GM21717 (cell line): ENCODE measurements around the gene RBBP7.
"Not testable (repeated sequence)": the region's sequence is repeated elsewhere in the genome, so short reads cannot be mapped to it uniquely, and the experiment has no call there.

Experiments used
- ATAC-seq: cut with Tn5 transposase; IDR thresholded peaks from one replicate; pipeline ENCODE4 v1.9.1; 2021; ENCODE audit warnings: mild to moderate bottlenecking, moderate library complexity; ENCODE audit not compliant: unreplicated experiment

Gene RBBP7

DNA sequence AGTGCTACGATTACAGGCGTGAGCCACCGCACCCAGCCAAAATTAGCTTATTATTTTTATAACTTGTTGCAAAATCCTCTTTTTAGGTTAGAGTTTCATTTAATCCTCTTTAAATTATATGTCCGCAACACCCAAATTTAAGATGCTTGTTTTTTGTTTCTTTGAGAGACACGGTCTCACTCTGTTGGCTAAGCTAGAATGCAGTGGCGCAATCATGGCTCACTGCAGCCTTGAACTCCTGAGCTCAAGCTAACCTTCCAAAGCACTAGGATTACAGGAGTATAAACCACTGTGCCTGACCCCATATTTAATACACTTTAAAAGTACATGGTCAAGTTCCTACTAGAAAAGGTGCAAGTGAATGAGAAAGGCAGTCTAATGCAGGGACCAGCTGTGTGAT, 2.2 kb downstream of the RBBP7 start:
- ATAC-seq = no peak

DNA sequence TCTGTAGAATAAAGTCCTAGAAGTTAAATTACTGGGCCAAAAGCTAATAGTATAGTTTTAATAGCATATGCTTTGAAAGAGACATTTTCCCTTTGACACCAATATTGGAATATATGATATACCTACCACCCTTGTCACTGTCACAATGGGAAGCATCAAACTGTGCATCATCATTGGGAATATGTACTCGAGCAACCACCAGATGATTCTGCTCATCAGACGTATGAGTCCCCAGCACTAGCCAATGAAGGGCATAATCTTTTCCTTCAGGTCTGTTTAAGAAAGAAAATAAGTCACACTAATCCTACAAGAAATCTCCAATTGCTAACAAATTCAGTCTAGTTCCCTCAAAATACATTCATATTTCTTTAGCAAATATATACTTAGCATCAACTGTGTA, 7.3 kb downstream of the RBBP7 start:
- no peak for ATAC-seq

DNA sequence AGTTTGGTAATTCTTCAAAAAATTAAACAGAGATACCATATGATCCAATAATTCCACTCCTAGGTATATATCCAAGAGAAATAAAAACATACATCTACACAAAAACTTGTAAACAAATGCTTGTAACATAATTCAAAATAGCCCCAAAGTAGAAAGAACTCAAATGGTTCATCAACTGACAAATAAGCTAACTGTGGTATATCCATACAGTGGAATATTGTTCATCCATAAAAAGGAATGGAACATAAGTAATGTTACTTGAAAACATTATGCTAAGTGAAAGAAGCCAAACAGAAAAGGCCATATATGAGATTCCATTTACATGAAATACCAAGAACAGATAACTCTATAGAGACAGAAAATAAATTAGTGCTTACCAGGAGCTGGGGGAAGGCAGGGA, 13.4 kb downstream of the RBBP7 start:
- no peak for ATAC-seq

DNA sequence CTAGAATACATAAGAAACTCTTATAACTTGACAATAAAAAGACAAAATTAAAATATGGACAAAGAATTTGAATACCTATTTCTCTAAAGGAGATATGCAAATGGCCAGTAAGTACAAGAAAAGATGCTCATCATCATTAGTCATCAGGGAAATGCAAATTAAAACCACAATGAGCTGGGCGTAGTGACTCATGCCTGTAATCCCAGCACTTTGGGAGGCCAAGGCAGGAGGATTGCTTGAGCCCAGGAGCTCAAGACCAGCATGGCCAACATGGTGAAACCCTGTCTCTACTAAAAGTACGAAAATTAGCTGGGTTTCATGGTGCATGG, 14.1 kb downstream of the RBBP7 start:
- not testable (repeated sequence) for ATAC-seq

DNA sequence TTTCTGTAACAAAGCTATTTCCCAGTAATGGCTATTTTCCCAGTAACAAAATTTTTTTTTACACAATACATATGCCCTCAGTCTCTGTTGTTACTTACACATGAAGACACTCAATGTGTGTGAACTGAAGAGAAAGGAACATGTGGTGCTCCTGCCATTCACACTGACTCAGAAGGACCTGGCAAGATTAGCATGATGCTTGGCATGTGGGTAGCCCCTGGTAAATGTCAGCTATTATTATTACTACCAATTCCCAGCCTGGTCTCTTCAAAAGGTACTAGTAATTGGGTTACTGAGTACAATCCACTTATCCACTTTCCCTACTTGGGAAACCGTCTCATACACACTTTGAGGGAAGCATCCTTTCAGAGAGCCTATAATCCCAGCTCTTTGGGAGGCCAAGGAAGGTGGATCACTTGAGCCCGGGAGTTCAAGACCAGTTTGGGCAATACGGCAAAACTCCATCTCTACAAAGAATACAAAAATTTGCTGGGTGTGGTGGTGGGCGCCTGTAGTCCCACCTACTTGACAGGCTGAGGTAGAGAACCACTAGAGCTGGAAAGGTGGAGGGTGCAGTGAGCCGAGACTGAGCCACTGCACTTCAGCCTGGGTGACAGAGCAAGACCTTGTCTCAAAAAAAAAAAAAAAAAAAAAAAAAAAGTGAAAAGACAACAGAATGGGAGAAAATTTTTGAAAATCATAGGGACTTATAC, 14.6 kb downstream of the RBBP7 start:
- ATAC-seq = no peak

DNA sequence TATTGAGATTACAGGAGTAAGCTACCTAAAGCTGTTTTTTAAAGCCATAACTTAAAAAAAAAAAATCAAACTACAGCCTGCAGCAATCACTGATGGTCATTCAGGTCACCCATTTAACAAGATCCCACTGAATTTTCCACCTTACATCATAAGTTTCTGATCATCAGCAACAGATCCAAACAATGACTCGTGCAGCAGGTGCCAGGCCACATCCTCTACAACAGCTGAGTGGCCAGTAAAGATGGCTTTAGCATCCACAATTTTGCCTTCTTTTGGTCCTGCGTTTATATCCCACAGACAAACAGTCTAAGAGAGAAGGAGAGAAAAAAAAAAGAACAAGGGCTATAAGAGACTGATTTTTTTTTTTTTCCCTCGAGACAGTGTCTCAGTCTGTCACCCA, 16.6 kb downstream of the RBBP7 start:
- ATAC-seq = no peak

DNA sequence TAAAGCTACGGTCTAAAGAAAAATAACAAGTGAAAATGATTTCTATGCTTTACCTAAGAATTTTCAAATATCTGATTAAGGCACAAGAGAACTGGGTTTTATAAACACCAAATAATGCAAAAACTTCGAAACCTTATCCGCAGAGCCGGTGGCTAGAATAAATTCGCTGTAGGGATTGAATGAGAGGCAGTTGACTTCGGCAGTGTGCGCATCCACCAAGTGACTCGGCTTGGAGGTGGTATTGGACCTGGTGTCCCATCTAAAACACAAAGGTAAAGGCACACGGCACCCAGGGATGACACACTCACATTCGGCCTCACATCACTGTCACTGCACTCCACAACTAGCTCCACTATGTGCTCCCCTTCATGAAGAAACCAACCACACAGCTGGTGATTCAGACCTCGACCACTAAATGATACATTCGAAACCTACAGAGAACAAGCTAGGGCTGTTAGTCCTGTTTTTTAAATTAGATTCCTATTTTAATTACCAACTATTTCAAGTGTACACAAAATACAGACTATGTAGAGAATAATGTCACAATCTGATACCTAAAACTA, 17.5 kb downstream of the RBBP7 start:
- no peak for ATAC-seq

DNA sequence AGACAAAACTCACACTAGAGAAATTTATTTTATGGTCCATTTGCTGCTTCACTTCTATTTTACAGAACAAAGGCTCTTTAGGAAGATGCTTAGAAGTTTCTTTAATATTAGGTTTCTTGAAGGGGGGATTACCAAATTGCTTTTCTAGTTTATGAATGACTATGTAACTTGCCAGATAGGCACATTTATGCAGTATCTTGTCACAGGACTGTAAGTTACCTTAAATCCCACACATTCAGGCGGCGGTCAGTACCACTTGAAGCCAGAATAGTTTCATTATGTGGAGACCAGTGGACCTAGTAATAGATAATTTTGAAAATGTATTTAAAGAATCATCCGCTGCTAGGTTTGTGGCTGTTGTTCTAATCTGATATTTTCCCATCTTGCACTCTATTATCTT, 18.3 kb downstream of the RBBP7 start:
- no peak for ATAC-seq

DNA sequence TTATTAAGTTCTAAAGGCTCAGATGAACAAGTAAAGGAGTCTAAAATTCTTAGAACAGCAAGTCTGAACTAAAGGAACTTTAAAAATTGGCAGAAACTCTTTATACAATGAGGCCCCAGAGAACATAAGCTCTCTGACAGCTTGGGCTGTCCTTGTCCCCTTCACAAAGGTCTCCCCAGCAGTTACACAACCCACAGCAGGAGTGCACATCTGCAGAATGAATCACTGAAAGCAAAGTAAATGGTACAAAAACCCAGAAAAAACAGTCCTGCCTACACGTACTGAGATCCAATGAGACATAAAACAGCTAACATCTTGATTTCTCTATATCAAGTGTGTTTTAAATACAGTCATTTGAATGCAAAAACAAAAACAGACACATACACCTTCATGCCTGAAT, 18.7 kb downstream of the RBBP7 start:
- ATAC-seq = no peak

DNA sequence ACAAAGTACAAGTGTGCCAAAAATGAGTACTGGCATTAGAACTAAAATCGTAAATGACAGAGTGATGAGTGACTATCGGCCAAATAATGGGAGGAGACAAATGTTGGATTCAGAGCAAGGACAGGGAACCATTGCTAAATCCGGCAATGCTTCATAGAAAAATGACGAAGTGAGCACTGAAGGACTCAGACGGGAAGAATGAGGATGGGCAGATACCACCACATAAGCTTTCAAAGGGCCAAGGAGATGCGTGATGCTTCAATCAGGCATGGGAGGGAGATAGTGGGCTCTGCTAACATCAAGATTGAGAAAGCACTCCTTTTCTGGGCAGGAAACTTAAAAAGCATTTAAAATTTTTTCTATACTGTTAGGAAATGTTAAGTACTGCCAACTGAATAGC, 21.6 kb downstream of the RBBP7 start:
- no peak for ATAC-seq

DNA sequence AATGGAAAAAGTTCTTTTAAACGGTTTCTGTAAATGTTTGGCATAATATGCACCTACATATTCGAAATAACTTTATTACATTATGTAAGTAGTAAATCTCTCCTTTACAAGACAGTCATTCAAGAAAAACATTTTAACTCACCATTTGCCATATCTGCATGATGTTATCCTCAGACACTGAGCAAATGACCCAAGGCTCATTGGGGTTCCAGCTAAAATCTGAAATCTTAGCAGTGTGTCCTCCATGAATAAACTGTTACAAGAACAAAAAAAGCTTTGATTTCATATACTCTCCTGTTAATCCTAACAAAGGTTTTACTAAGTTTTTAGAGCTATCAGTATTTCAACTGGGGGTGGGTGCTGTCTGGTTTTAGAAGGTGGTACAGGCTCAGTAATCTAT, 24.5 kb downstream of the RBBP7 start:
- no peak for ATAC-seq

DNA sequence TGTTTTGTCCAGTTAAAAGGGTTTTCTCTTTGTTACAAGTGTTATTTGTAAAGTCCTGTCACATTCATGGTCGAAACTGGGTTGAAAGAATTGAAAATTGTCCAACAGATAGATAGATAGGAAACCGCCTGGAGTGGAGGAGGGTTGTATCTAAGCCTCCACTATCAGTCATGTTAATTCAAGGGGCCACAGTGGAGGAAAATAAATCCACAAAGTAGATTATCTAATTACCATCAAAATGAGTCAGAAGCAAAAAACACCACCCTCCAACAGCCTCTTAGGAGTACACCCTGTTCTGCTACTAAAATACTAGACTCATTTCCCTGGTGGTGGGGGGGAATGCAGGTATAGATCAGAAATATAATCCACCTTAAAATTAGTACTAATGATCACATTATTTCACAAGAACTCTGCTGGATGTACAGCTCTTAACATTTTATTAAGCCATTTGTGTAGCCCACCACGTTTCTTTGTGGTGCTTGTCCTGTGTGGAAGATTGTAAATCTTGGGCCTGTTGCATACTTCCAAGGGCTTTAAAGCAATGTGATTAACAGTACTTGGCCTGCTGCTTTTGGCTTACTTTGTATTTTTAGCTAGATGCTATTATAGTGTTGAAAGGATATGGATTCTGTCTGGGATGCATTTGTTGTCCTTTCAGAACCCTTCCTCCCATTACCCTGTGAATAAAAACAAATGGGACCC, 26.8 kb downstream of the RBBP7 start:
- ATAC-seq = no peak

DNA sequence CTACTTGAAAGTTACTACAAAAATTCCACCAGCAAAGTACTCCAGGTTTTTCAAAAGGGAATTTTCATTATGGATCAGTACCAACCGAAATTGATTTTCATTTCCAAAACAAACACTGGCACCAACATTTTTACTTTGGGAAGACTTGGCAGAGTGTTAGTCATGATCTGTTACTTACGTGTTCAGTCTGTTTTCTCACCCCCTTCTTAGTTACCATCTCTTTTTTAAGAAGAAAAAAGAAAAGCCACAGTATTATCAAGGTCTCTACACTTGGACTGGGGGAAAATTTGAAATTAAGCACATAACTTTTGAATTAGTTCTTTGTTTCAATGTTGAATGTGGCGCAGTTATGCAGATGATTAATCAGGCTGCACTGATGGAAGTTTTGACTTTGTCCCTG, 27.5 kb downstream of the RBBP7 start:
- no peak for ATAC-seq

DNA sequence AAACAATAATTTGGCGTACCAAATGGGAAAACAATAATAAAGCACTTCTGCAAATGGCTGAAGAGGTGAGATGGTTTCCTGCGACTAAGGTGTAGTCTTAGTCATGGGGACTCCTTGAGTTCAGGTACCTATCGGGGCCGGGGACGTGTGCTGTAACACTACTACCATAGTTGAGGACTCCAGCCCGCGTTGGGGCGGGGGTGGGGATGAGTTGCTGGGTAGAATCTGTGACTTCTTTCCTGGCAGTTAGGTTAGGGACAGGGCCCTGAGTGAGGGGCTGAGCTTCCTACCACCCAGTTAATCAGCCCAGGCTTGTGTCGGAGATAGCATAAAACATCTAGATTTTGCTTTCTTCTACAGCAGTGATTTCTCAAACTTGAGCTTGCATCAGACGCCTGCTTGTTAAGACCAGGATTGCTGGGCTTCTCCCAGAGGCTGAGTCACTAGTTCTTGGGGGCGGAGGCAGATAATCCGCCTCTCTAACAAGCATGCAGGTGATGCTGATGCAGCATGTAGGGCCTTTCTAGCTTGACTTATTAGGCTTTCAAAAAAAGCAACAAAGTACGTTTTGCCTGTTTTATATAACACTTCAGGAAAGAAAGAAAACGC, 30.2 kb downstream of the RBBP7 start:
- ATAC-seq = no peak

DNA sequence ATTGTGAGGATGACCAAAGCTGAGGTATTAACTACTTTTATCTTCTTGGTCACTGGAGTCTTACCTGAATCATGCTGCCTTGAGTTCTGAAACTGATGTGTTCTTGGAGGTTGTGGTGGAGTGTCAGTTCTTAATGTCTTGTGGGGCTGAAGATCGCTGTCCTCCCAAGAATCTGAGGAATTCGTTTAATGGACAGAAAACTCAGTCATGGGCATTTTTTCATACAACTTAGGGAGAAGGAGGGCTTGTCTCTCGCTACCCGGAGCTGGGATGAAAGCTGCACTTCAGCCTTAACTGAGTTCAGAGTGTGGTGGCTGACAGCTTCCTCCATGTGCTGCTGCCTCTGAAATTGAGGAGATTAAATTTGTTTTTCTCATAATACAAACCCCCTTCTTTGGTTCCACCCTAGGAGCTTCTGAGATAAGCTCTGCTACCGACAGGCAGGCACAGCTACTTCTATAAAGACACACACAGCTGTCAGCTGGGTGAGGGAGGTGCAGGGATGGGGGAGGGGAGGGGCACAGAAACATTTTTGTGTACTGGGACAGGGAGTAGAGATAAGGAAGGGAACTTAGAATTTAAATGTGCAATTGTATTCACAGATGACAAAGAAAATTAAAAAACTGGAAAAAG, 30.8 kb downstream of the RBBP7 start:
- no peak for ATAC-seq

DNA sequence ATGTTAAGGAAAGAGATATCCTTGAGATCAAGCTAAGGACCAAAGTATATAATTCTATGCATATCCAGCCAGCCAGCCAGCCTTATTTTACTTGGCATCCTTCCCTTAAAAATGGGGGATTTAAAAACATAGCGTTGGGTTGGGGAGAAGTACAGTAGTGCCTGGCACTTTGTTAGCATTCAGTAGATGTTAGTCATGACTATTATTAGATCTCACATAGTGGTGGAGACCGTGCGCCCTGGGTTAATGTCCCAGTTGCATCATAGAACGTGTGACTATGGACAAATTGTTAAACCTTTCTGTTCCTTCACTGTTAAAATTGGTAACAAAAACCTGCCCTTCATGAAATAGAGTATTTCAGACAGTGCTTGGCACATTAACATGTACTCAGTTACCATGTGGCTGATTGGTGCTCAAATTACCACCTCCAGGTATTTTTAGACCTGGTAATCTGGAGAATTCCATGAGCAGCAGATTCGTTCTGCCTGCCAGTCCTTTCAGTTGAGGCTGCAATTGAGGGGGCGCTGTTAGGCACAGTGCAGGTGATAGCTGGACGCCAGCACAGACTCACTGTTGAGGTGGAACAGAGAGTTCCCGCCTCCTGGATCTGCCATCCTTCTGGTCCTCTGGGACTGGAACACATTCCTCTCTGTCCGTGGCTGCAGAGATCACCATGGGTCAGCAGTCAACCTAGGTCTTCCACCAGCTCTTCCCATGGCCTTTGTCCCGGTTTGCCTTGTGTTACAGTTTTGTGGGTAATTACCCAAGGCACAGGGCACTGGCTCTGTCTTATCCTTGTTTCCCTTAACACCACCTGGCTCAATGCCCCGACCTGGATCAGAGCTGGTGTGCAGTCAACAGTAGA, 31.7 kb downstream of the RBBP7 start:
- ATAC-seq = no peak

DNA sequence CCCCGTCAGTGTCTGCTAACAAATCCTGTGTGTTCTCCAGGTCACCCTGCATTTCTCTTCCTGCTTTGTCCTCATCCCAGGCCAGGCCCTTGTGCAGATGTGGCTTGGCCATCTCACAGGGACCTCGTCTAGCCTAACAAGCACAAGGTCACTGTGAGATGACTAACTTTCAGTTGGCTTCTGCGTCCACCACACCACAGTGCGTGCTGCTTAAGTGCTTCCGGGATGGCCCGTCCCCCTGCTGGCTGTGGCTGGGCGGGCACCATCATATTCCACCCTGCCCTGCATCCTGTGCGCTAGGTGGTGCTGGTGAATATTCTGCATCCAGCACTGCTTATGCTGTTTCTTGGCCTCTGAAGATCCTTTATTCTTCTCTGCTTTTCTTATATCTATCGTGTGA, 33.8 kb downstream of the RBBP7 start:
- ATAC-seq = no peak

DNA sequence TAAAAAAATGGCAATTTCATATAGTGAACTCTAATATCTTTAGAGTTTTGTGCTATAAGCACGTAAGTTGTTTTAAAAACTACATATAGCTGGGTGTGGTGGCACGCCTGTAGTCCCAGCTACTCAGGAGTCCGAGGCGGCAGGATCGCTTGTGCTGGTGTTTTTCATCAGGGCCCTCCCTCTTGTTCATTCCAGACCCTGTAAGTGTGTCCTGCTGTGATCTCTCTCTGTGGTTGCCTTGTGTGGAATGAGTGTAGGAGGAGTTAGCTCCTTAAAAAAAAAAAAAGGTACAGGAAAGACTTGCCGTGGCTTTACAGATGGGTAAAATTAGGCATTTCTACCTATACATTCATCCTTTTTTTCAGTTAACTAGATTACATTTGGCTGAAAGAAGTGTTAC, 35.4 kb downstream of the RBBP7 start:
- no peak for ATAC-seq

DNA sequence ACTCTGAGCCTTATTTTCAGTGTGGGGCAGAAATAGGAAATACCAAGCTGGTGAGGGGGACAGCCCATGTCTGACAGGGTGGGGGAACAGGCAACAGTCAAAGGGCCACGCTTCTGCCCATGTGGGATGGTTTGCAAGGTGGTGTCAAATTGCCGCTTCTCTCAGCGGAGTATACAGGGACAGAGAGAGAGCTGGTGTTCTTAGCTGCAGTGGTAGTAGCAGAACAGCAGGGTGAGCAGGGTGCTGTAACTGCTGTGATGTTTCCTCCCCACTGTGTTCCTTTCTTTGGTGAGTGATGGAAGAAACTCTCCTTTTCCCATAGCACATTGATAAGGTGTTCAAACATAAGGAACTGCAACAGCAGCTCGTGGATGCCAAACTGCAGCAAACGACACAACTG, 37.9 kb downstream of the RBBP7 start:
- ATAC-seq = no peak

DNA sequence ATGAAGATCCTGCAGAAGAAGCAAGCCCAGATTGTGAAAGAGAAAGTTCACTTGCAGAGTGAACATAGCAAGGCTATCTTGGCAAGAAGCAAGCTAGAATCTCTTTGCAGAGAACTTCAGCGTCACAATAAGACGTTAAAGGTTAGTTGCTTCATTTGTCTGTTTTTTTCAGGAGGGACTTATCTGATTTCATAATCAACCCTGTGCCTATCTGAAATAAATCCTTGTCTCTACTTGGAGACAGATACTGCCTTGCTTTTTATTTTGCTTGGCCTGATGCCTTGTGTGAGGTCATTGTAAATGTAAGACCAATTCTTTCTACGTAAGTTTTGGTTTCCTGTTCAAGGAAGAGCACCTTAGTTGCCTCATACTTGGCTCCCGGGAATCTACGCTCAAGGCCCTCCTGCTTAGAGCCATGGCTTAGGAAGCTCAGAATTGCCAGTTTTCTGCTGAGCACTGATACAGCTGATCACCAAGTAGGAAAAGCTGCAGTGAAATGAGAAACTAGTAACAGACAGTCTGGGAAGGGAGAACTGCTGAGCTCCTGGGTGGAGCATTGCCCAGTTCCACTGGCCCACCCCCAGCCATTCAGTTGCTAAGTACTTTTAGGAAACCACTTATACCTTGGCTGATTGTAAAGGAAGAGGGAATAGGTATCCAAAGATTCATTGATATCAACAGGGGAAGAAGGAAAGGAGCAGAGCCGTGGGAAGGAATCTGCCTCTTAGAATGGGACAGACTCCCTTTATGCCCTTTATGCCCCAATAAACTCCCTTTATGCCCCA, 41.8 kb downstream of the RBBP7 start:
- ATAC-seq = no peak
